Skeletal muscle satellite cell (primary cell): ENCODE measurements around the gene SLC35C1.

Experiments used
- H3K27me3 ChIP-seq: 2 replicates; pipeline ENCODE4 v1.7.0; 2013; ENCODE audit warnings: low read length; ENCODE audit not compliant: control insufficient read depth, insufficient read depth
- H3K36me3 ChIP-seq: 2 replicates; pipeline ENCODE4 v1.7.0; 2013; ENCODE audit warnings: mild to moderate bottlenecking, control low read depth, low read length; ENCODE audit not compliant: insufficient read depth
- H3K4me1 ChIP-seq: 2 replicates; pipeline ENCODE4 v1.7.0; 2013; ENCODE audit warnings: low read length; ENCODE audit not compliant: control insufficient read depth, insufficient read depth
- H3K4me2 ChIP-seq: 2 replicates; pipeline ENCODE4 v1.7.0; 2013; ENCODE audit warnings: mild to moderate bottlenecking, low read length
- H3K4me3 ChIP-seq: 2 replicates; pipeline ENCODE4 v1.7.0; 2013; ENCODE audit warnings: low read length
- H3K9ac ChIP-seq: 2 replicates; pipeline ENCODE4 v1.7.0; 2013; ENCODE audit warnings: mild to moderate bottlenecking, low read depth, low read length, moderate library complexity
- H3K9me3 ChIP-seq: replicated peaks from 2 replicates; pipeline ENCODE4 v1.7.0; 2013; ENCODE audit warnings: mild to moderate bottlenecking, control low read depth, low read length

The SLC35C1 gene

GRCh38 chr11:45791524-45791923, 13.4 kb upstream of the SLC35C1 start:
- no peaks in the 10 kb centered on the region for H3K36me3 ChIP-seq
- no peaks in the 10 kb centered on the region for H3K9me3 ChIP-seq
- H3K4me1 ChIP-seq: no peaks in the 10 kb centered on the region
- H3K27me3 ChIP-seq: peaks cover 27% of the 10 kb centered on the region
- H3K4me3 ChIP-seq: no peak overlapping the region
- no peak overlapping the region for H3K4me2 ChIP-seq
- no peak overlapping the region for H3K9ac ChIP-seq

- Histone ChIP-seq H3K4me3 (no peak overlapping the region), H3K9ac (no peak overlapping the region), H3K9me3 (no peaks in the 10 kb centered on the region), H3K36me3 (no peaks in the 10 kb centered on the region), H3K4me2 (no peak overlapping the region), H3K27me3 (peaks cover 44% of the 10 kb centered on the region), H3K4me1 (no peaks in the 10 kb centered on the region)
These were observed 10.8 kb upstream of the SLC35C1 start for GRCh38 chr11:45794169-45794568.

- Histone ChIP-seq H3K36me3 (no peaks in the 10 kb centered on the region), H3K4me2 (no peak overlapping the region), H3K9me3 (no peaks in the 10 kb centered on the region), H3K27me3 (peaks cover 40% of the 10 kb centered on the region), H3K4me3 (no peak overlapping the region), H3K4me1 (no peaks in the 10 kb centered on the region), H3K9ac (no peak overlapping the region)
These were observed 9.6 kb upstream of the SLC35C1 start for GRCh38 chr11:45795379-45795778.

- Histone ChIP-seq H3K4me2 (no peak overlapping the region), H3K9me3 (no peaks in the 10 kb centered on the region), H3K4me3 (no peak overlapping the region), H3K4me1 (no peaks in the 10 kb centered on the region), H3K27me3 (peaks cover 36% of the 10 kb centered on the region), H3K36me3 (no peaks in the 10 kb centered on the region), H3K9ac (no peak overlapping the region)
These were observed 8.5 kb upstream of the SLC35C1 start for GRCh38 chr11:45796461-45796861.

GRCh38 chr11:45798793-45799441, 6.0 kb upstream of the SLC35C1 start:
- Histone ChIP-seq H3K4me1 (no peaks in the 10 kb centered on the region), H3K9ac (no peak overlapping the region), H3K4me3 (no peak overlapping the region), H3K4me2 (no peak overlapping the region), H3K36me3 (no peaks in the 10 kb centered on the region), H3K27me3 (peaks cover 26% of the 10 kb centered on the region), H3K9me3 (no peaks in the 10 kb centered on the region)

GRCh38 chr11:45799562-45799961, 5.4 kb upstream of the SLC35C1 start:
- no peak overlapping the region for H3K9ac ChIP-seq
- H3K4me3 ChIP-seq: no peak overlapping the region
- H3K9me3 ChIP-seq: no peaks in the 10 kb centered on the region
- H3K4me2 ChIP-seq: no peak overlapping the region
- H3K27me3 ChIP-seq: peaks cover 23% of the 10 kb centered on the region
- no peaks in the 10 kb centered on the region for H3K36me3 ChIP-seq
- H3K4me1 ChIP-seq: no peaks in the 10 kb centered on the region

- no peaks in the 10 kb centered on the region for H3K36me3 ChIP-seq
- H3K9ac ChIP-seq: no peak overlapping the region
- H3K4me3 ChIP-seq: no peak overlapping the region
- peaks cover 21% of the 10 kb centered on the region for H3K27me3 ChIP-seq
- H3K4me2 ChIP-seq: no peak overlapping the region
- no peaks in the 10 kb centered on the region for H3K4me1 ChIP-seq
- H3K9me3 ChIP-seq: no peaks in the 10 kb centered on the region
These were observed 4.7 kb upstream of the SLC35C1 start for GRCh38 chr11:45800261-45800660.

GRCh38 chr11:45801723-45802315, 3.1 kb upstream of the SLC35C1 start:
- Histone ChIP-seq H3K9me3 (no peaks in the 10 kb centered on the region), H3K27me3 (peaks cover 17% of the 10 kb centered on the region), H3K4me1 (peaks cover 13% of the 10 kb centered on the region), H3K4me3 (no peak overlapping the region), H3K9ac (no peak overlapping the region), H3K4me2 (no peak overlapping the region), H3K36me3 (no peaks in the 10 kb centered on the region)

GRCh38 chr11:45802531-45803317, 2.2 kb upstream of the SLC35C1 start:
- no peak overlapping the region for H3K4me2 ChIP-seq
- peaks cover 22% of the 10 kb centered on the region for H3K4me1 ChIP-seq
- H3K9me3 ChIP-seq: no peaks in the 10 kb centered on the region
- no peak overlapping the region for H3K4me3 ChIP-seq
- no peak overlapping the region for H3K9ac ChIP-seq
- peaks cover 2% of the 10 kb centered on the region for H3K36me3 ChIP-seq
- H3K27me3 ChIP-seq: peaks cover 11% of the 10 kb centered on the region

- Histone ChIP-seq H3K27me3 (no peaks in the 10 kb centered on the region), H3K4me3 (peak overlapping the region; percentile 95), H3K4me1 (peaks cover 25% of the 10 kb centered on the region), H3K4me2 (peak overlapping the region; percentile 98), H3K9me3 (no peaks in the 10 kb centered on the region), H3K9ac (peak overlapping the region; percentile 91), H3K36me3 (peaks cover 9% of the 10 kb centered on the region)
These were observed 783 bp upstream of the SLC35C1 start for GRCh38 chr11:45803971-45804760.
